HL-60 (cell line): ENCODE measurements around the gene GTF3C1.

Source experiments
- POLR2AphosphoS5 ChIP-seq: IDR thresholded peaks from 2 replicates; pipeline ENCODE4 v1.6.1; 2012; ENCODE audit warnings: low read depth
- TF ChIP-seq, protein P1 (sequence below): IDR thresholded peaks from one replicate; pipeline ENCODE4 v1.5.1; 2011; ENCODE audit warnings: low read length, control low read depth, inconsistent platforms; ENCODE audit not compliant: insufficient read depth

DNA sequence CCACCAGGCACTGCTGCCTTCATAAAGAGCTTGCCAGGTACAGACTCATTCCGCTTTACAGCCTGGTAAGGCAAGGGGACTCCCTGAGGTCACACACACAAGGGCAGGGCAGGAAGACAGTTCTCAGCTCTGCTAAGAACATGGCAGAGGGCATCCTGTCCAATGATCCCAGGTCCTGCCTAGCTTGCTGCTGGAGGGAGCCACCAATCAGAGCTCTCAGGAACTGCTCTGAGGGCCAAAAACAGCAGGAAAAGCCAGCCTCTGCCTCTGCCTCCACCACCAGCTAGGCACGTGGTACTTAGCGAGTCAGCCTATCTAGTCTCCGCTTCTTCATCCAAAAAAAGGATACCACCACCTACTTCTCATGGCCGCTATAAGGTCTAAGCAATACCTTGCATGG, 66.1 kb downstream of the GTF3C1 start:
- TF ChIP-seq, protein P1, sequence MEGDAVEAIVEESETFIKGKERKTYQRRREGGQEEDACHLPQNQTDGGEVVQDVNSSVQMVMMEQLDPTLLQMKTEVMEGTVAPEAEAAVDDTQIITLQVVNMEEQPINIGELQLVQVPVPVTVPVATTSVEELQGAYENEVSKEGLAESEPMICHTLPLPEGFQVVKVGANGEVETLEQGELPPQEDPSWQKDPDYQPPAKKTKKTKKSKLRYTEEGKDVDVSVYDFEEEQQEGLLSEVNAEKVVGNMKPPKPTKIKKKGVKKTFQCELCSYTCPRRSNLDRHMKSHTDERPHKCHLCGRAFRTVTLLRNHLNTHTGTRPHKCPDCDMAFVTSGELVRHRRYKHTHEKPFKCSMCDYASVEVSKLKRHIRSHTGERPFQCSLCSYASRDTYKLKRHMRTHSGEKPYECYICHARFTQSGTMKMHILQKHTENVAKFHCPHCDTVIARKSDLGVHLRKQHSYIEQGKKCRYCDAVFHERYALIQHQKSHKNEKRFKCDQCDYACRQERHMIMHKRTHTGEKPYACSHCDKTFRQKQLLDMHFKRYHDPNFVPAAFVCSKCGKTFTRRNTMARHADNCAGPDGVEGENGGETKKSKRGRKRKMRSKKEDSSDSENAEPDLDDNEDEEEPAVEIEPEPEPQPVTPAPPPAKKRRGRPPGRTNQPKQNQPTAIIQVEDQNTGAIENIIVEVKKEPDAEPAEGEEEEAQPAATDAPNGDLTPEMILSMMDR: no peak
- TF ChIP-seq POLR2AphosphoS5: no peak
